Measurements from ENCODE around the gene TOB1.

The TOB1 gene

GRCh38 chr17:50866261-50866949 lies at the start of gene TOB1:
Gene TOB1, minus strand, starts transcription at chr17:50866354. Its CDS starts 2,337 bp downstream, at chr17:50864017.
- in situ Hi-C loops (cut with MboI; ENCODE audit: low sequenced_read_pairs): no loop called here

GRCh38 chr17:50914505-50915063 lies 48.4 kb upstream of the TOB1 start:
- in situ Hi-C loops (cut with MboI; ENCODE audit: low sequenced_read_pairs): no loop called here

GRCh38 chr17:50913120-50913519 lies 47.0 kb upstream of the TOB1 start:
- in situ Hi-C loops (cut with MboI; ENCODE audit: low sequenced_read_pairs): no loop called here

- in situ Hi-C loops (cut with MboI; ENCODE audit: low sequenced_read_pairs): no loop called here
These were observed 45.7 kb upstream of the TOB1 start for GRCh38 chr17:50911890-50912289.

- in situ Hi-C loops (cut with MboI; ENCODE audit: low sequenced_read_pairs): no loop called here
These were observed 45.3 kb upstream of the TOB1 start for GRCh38 chr17:50911450-50911849.

- in situ Hi-C loops (cut with MboI; ENCODE audit: low sequenced_read_pairs): no loop called here
These were observed 43.8 kb upstream of the TOB1 start for GRCh38 chr17:50909765-50910605.

- in situ Hi-C loops (cut with MboI; ENCODE audit: low sequenced_read_pairs): no loop called here
These were observed 43.0 kb upstream of the TOB1 start for GRCh38 chr17:50908860-50909764.

- in situ Hi-C loops (cut with MboI; ENCODE audit: low sequenced_read_pairs): no loop called here
These were observed 42.1 kb upstream of the TOB1 start for GRCh38 chr17:50908140-50908859.

GRCh38 chr17:50906443-50906842 lies 40.3 kb upstream of the TOB1 start:
- in situ Hi-C loops (cut with MboI; ENCODE audit: low sequenced_read_pairs): no loop called here

GRCh38 chr17:50905460-50905803 lies 39.3 kb upstream of the TOB1 start:
- in situ Hi-C loops (cut with MboI; ENCODE audit: low sequenced_read_pairs): no loop called here

GRCh38 chr17:50904518-50905459 lies 38.6 kb upstream of the TOB1 start:
- in situ Hi-C loops (cut with MboI; ENCODE audit: low sequenced_read_pairs): no loop called here

- in situ Hi-C loops (cut with MboI; ENCODE audit: low sequenced_read_pairs): no loop called here
These were observed 37.7 kb upstream of the TOB1 start for GRCh38 chr17:50903604-50904517.

GRCh38 chr17:50902372-50903353 lies 36.5 kb upstream of the TOB1 start:
- in situ Hi-C loops (cut with MboI; ENCODE audit: low sequenced_read_pairs): no loop called here

- in situ Hi-C loops (cut with MboI; ENCODE audit: low sequenced_read_pairs): no loop called here
These were observed 34.3 kb upstream of the TOB1 start for GRCh38 chr17:50900383-50900892.

GRCh38 chr17:50899559-50900319 lies 33.6 kb upstream of the TOB1 start:
- in situ Hi-C loops (cut with MboI; ENCODE audit: low sequenced_read_pairs): no loop called here

- in situ Hi-C loops (cut with MboI; ENCODE audit: low sequenced_read_pairs): no loop called here
These were observed 32.9 kb upstream of the TOB1 start for GRCh38 chr17:50899005-50899460.

Measured in HL-60/S4 treated with retinoic acid at 250 ng/mL for 4 days and 3 days (cell line).